Putamen (tissue), 1 donor: ENCODE results near the gene VSIG8.
"Not testable (repeated sequence)": the region's sequence is repeated elsewhere in the genome, so short reads cannot be mapped to it uniquely, and the experiment has no call there.

Experiments
- DNase-seq: peaks from one replicate; pipeline ENCODE4 v3.0.0-alpha.2; 2016; ENCODE audit warnings: low spot score

VSIG8 gene, protein sequence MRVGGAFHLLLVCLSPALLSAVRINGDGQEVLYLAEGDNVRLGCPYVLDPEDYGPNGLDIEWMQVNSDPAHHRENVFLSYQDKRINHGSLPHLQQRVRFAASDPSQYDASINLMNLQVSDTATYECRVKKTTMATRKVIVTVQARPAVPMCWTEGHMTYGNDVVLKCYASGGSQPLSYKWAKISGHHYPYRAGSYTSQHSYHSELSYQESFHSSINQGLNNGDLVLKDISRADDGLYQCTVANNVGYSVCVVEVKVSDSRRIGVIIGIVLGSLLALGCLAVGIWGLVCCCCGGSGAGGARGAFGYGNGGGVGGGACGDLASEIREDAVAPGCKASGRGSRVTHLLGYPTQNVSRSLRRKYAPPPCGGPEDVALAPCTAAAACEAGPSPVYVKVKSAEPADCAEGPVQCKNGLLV

DNA sequence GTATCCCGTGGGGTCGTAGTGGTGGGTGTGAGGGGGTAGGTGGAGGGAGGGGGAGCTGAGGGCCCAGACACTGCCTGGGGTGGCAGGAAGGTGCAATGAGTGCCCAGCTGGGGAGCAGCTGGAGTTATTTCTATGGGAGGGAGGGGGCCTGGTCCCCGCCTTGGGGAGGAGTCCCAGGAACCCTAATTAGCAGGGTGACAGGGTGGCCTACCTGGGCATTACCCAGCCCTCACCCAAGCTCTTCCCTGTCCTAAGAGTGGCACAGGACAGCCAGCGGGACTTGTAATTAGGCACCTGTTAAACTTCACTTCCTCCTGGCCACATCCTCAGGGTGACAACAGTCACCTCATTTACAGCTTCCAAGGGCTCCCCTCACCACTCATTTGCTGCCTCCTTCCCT is at the start of gene VSIG8:
Gene VSIG8 (minus strand): TSS at position 101 of the 400 bp plus-strand sequence. CDS start 136 bp downstream, outside the sequence.
- DNase-seq: no peak

DNA sequence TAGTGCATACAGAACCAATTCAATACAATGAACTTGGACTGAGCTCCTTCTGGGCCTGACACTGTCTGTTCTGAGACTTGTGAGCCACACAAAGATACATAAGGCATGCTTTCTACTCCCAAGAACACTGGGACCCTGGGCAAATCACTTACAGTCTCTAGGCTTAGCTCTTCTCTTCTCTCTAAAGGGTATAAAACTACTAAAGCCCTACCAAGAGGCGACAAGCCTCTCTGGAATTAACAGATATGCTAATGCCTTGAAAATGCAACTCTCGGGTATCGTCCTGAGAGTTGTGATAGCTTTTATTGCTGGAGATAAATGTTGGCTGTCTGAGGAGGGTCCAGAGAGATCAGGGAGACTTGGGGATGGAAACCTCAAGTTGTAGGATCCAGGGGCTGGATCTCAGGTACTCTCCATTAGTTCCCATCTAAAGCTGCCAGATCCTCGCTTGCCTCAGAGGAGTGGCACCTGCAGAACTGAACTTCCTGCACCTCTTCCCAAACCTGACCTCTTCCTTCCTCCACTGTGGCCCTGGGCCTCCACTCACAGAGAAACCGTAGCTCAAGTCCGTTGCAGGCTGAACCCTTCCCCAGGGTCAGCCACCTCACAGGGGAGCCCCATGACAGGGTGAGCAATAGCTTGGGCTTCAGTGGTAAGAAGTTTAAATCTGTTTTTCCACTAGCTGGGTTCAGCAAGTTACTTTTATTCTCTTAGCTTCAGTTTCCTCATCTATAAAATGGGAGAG is 49.0 kb upstream of the VSIG8 start:
- DNase-seq: no peak

DNA sequence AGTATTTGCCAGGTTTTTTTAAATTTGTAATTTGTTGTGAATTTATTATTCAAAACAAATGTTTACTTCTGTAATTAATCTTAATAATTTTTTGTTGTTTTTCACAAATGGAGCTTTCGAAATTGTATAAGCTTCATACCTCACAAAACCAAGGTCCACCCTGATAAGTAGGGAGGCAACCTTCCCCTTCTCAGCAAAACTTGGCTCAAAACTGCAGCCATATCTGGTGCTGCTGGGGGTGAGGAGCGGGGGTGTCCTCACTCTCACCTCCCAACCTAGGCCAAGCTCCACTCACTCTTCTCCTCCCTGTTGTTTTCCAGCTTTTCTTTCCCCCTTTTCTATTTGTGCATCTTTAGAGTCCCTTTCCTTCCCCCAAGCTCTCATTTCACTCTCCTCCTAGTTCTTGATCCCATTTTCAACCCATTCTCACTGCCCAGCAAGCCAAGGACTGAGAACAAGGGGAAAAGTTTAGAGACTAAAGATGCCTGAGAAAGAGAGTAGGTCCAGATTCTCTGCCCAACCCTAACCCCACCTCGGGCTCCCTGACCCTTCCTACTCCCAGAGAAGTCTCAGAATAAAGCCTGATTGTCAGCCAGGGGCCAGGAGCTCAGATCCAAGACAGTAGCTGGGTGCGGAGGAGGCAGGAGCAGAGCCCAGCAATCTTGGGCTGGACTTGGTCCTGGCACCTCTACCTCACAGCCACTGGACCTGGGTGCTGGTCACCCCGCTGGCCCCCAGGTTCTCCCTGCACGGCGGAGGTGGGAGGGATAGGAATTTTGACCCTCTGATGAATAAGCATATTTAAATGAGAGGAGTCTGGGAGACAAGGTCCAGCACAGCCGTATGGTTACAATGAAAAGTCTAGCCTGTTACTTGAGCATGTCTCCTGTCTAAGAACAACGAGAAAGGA is 45.8 kb upstream of the VSIG8 start:
- no peak for DNase-seq

DNA sequence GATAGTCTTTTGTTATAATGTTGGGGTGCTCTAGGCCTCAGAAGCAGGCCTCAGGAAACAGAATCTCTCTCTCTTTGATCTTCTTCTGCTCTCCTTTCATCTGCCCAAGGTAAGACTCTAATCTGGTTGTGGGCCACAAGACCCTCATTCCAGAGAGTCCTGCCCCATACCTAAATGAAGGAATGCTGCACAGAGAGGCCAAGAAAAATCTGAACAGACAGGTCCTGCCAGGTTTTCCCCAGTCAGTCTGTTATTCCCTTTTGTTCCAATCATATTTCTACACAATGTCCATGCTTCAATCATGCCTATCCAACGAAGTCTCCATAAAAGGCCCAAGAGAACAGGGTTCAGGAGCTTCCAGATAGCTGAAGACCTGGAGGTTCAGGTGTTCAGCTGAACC is 44.5 kb upstream of the VSIG8 start:
- no peak for DNase-seq

DNA sequence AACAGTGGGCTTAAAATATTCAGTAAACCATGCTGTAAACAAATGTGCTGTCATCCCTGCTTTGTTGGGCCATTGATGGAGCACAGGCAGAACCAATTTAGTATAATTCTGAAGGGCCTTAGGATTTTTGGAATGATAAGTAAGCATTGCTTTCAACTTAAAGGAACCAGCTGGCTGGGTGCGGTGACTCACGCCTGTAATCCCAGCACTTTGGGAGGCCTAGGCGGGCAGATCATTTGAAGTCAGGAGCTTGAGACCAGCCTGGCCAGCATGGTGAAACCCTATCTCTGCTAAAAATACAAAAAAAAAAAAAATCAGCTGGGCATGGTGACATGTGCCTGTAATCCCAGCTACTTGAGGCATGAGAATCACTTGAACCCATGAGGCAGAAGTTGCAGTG is 41.6 kb upstream of the VSIG8 start:
- not testable (repeated sequence) for DNase-seq

DNA sequence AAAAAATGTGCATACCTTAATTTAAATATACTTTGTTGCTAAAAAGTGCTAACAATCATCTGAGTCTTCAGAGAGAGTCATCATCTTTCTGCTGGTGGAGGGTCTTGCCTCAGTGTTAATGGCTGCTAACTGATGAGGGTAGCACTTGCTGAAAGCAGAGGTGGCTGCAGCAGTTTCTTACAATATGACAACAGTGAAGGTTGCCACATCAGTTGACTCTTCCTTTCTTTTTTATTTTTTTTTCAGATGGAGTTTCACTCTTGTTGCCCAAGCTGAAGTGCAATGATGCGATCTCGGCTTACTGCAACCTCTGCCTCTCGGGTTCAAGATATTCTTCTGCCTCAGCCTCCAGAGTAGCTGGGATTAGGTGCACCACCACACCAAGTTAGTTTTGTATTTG is 40.1 kb upstream of the VSIG8 start:
- DNase-seq: no peak

DNA sequence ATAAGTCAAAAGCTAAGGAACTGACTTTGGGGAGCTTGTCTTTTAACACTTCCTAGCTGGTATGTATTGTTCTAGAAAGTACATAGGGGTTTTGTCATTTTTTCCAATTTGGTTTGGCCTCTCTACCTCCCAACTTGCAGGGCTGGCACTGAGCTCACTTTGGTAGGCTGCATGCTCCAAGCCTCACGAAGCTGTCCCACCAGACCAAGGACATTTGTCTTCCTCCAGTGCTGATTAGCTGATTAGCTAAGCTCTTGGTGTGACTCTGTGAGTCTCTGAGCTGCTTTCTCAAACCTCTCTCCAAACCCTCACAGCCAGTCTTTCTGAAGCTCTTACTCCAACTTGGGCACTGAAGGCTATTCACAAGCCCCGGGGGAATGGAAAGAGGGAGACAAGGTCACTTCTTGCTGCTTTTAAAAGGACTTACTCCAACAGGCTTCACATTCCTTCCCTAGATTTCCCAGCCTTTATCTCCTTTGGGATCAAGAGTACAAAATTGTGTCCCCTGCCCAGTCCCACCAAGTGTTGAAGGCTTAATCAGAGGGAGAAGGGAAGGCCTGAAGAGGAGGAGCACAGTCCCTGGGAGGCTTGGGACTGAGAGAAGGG is 38.4 kb upstream of the VSIG8 start:
- DNase-seq: no peak

DNA sequence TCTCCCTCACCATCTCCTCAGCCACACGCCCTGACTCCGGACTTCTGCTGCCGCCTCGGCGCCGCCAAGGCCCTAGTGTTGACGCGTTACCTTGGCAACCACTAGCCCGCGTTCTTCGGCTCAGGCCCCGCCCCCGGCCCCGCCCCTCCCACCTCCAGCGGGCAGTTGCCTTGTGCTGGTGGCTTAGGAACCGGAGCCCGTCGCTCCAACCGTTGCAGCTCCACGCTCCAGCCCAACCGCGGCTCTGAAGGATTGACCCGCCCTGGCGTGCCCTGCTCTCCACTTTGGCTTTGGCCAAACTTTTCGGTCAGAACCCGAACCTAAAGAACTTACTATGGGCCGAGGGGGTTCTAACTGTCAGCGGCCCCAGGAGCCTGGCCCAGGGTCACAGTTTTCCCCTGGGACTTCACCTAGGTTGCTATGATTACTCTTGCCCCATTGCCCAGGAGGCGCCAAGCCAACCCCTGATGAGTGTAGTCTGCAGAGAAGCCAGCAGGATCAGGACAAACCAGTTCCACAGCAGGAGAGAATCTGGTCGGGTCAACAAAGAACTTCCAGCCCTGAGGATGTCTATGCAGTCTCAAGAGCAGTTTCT is 37.7 kb upstream of the VSIG8 start, which contains the start of gene CFAP45:
Gene CFAP45 (minus strand): TSS at position 80 of the 595 bp plus-strand sequence. CDS start 67 bp downstream, at position 13.
- DNase-seq: no peak

DNA sequence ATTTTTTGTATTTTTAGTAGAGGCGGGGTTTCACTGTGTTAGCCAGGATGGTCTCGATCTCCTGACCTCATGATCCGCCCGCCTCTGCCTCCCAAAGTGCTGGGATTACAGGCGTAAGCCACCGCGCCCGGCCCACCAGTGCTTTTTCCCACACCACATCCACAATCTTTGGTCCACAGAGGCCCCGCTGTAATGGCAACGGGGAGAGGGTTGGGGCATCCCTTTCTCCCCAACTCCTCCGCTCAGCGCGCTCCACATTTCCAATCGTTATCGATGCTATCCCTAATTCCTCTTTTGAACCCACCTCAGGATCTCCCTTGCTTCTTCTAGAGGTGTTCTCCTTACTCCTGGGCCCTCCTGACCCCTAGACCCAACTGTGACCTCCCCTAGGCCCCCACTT is 37.2 kb upstream of the VSIG8 start:
- not testable (repeated sequence) for DNase-seq

DNA sequence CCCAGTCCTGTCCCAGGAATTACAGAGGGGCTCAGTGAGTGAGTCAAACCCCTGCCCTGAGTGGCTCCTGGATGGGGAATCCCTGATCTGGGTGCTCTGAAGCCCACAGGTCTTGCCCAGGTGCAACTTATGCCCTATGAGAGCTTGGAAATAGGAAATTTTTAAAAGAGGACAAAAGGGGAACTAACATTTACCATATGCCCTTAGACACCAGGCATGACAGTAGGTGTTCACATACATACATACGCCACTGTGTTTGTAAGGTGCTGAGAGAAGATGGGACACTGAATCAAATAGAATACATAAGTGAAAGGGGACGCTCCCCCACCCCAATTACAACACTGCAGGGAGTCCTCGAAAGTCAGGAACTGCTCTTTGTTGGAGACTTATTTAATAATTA is 36.1 kb upstream of the VSIG8 start:
- no peak for DNase-seq

DNA sequence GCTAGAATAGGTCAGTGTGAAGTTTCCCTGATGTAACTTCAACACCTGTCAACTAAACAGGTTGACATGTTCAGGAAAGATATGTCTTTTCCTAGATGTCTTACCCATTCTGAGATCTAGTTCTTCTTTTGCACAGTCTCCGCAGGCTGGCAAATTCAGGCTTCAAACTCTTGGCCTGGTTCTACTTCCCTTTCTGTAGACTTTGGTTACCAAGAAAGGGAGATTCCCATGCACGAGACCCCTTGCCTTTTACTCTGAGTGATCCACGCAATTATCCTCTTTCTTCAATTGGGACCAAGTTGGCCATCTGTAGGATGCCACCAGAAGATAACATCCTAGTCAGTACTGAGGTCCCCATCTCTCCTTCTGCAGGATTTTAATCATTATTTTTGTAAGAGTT is 35.5 kb upstream of the VSIG8 start:
- no peak for DNase-seq

DNA sequence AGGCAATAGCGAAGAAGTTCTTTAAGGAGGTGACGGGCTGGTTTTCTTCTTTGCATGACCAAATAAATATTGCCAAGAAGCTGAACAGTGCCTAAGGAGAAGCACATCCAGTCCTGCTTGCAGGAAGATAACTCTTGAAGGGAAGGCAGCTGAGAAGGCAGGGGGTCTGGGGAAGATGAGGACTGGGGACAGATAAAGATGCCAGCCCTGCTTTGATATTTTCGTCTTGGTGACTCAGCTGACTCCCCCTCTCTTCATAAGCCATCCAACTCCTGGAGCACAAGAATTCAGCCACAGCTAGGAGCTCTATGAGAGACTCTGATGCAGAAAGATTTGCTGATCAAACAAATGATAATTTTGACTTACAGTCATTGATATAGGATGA is 34.1 kb upstream of the VSIG8 start:
- DNase-seq: no peak

DNA sequence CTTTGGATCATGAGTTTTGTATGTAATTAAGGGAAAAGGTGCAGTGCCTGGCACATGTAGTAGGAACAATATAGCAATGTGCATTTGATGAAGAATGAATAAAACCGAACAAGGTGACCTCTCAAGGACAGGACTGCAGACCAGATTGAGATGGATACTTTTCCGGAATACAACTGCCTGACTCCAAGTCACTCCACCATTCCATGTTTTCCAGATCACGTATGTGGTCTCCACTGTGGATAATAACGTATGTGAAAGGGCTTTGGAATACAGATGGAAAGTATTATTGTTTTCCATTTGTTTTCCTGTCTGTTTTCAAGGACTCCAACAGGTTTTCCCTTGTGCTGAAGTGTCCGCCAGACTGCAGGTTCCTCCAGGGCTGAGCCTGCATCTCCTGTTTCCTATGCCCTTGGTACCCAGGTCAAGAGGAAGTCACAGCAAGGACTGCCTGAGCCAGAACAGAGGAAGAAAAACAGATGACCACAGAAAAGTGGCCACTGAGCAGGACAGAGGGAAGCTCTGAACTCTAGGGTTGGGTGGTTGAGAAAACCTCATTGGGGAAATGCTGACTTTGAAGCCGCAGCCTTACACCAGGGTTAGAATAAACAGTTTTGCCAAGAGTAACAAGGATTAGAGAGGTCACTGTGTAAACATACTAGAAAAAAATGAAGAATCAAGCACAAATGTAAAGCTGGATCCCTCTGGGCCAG is 33.5 kb upstream of the VSIG8 start:
- DNase-seq: no peak

DNA sequence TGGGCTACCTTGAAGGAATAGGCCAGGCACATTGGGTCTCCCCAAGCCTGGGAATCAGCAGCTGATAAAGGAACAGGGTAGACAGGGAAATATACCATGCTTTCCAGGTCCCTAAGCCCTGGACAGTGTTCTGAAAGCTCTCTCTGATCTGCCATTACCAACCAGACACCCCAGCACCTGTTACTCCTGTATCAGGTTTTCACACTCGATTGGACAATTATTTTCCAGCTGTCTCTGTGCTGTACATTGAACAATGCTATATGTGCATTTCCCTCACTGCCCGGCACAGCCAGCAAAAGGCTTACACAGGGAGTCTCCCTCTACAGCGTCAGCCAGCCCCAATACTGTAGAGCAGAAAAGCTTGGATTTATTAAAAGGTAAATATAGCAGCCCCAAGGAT is 32.8 kb upstream of the VSIG8 start:
- DNase-seq: no peak

DNA sequence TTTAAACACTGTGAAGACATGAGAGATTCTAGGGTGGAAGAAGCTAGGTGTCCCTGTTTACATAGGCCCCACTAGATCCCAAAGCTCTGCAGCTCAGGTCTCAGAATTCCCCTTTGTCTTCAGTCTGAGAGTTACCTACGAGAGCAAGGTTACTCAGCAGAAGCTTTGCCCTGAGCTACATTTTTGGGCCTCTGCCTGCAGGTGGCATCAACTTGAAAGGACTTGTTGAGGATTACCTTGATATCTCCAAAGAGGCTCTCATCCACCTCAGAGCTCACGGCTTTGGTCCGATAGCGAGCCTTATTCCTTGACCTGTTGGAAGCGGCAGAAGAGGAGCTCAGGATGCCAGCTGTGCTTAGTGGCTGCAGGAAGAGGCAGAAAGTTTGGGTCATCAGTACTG is 30.5 kb upstream of the VSIG8 start:
- no peak for DNase-seq

DNA sequence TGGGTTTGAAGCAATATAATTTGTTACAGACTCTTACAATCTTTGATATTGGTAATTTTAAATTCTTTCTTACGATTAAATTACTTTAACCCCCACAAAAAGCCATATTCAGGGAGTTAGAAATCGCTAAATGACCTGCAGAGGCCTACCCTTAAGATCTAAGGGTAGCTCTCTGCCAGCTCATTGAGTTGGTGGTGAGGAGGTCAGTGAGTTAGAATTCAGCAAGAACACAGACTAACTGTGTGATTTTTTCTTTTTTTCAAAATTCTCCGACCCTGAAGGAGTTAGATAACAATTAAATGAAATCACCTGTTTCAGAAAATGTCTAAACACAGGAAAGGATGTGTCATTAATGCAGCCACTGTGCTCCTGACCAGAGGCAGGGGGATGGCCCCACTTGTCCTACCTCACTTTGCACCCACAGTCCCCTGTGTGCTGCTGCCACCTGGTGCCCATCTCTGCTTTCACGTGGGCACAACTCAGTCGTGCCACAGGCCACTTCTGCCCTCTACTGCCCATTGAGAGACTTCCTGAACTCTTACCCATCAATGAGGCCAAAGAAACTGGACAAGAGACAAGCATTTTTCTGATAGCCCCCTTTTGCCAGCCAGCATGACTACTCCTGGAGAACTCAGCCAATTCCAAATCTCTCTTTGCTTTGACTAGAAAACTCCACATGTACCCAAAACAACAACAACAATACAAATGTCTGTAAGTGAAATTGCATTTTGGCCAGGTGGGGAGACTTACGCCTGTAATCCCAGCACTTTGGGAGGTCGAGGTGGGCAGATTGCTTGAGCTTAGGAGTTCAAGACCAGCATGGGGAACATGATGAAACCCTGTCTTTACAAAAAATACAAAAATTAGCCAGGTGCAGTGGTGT is 29.1 kb upstream of the VSIG8 start:
- DNase-seq: peak; percentile 83

DNA sequence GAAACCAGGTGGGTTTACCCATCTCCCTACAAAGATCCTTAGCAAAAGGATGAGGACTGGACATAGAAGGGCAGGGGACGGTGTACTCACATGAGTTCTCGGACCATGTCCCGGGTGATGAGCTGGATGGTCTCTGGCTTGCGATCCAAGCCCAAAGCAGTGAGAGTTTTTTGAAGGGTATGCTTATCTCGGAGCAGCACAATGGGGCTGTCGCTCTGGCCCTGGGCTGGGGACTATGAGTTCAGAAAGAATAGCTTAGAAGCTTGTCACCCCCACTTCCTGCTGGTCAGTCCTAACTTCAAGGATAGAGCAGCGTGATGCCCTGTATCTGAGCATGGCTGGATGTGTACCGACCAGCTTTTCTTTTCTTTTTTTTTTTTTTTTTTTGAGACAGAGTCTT is 27.9 kb upstream of the VSIG8 start:
- no peak for DNase-seq

DNA sequence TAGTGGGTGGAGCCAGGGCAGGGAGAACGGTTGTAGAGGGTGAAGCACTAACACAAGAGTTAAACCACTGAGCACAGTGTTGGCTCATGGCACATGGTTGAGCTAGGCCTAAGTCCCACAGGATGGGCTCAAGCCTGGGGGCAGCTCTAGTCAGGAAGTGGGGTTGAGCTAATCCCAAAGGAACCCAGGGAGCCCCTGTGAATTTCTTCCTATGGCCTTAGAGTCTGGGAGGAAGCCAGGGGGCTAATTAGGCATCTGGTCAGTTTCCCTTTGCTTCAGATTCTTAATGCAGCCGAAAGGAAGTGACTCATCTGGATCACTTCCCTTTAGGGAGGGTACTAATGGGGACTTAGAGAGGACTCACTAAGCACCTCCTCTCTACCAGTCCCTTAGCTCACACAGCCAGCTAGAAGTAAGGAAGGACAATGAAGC is 27.4 kb upstream of the VSIG8 start:
- peak; percentile 15 for DNase-seq

DNA sequence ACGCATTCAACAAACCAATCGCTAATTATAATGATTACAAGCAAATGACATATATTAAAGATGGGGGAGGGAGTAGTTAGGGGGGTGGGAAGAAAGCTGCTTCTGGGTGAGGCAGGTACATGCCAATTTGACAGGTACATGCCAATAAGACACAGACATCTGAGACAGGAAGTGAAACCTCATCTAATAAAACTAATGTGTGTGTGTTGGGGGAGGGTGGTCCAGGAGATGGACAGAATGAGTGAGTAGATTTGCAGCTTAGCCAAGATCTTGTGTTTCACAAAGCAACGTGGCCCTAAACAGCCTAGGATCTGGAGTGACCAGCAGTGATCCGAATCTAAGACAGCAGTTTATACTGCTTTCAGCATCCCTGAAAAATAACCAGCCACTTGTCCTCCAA is 26.7 kb upstream of the VSIG8 start:
- no peak for DNase-seq

DNA sequence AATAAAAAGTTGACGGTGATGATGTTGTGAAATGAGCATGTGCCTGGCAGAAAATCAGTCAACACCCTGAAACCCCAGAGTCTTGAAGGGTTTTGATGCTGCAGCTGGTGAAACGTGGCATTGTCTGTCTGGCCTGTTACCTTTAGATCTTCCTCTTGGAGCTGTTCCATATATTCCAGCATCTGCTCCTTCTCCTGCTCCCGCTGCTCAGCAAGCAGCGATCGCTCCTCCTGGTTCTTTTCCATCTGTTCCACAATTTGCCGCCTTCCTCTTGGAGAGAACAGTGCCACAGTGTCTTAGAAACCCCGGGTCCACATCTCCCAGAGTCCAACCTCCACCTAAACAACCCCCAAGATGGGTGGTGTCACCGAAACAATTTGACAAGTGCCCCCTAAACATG is 21.8 kb upstream of the VSIG8 start:
- no peak for DNase-seq
